ENCODE data around the gene STARD4.

Gene STARD4

GRCh38 chr5:111548348-111548950 lies 36.1 kb upstream of the STARD4 start:
- no peak overlapping the region for H3K27ac ChIP-seq
- no peak for TF ChIP-seq CTCF (IDR thresholded peaks at IDR 0.05)
- TF ChIP-seq ZFX (IDR thresholded peaks at IDR 0.05; ENCODE audit: borderline replicate concordance), result no peak

DNA sequence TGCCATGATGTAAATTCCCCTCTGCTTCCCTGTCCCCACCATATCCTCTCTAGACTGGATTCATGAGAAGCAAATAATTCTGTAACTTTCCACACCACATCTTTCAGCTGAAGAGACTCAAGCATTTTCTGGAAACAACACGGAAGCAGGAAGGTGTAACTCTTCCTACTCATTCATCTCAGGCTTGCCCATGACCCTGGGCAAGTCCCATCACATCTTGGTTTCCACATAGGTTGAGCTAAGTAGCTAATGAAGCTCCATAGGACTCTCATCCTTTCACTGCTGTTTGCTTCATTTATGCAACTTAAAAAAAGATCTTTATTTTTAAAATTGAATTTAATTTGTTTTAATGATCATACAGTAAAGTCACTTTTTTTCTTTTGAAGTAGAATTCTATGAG lies 32.7 kb upstream of the STARD4 start:
- TF ChIP-seq ZFX (IDR thresholded peaks at IDR 0.05; ENCODE audit: borderline replicate concordance) (no peak), CTCF (IDR thresholded peaks at IDR 0.05) (no peak)
- no peak overlapping the region for H3K27ac ChIP-seq

DNA sequence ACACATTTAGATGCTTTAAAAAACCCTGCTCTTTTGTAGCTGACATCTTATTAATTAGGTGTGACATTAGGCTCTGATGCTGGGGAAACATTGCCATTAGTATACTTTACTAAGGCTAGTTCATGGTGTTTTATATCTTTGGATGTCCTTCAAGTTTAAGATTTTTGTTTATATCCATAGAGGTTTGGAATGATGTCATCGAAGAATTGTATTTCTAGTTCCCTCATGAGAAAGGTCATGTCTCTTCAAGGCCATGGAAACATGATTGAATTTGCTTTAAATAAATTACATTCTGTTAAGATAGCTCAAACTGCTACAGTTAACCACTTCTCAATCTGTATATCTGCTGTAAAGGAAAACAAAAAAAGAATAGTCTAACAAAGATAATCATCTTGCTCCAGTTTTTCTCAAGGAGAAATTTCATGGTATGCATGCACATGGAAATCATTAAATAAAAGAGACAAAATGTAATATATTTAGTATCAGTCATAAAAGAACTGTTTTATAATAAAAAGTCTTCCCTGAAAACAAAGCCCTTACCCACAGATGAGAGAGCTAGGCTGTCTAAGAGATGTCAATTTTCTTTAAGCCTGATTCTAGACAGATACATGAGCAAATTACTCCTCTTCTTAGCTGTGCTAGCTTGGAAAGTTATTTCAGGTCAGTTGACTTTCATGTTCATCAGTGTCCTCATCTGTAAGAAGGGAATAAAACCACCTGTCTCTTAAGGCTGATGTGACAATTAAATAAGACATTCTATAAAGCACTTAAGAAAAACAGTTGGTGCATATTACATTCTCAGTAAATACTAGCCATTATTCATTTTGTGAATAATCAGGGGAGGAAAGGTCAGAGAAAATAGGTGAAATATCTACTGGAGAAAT lies 25.0 kb upstream of the STARD4 start:
- TF ChIP-seq CTCF (IDR thresholded peaks at IDR 0.05) (no peak), ZFX (IDR thresholded peaks at IDR 0.05; ENCODE audit: borderline replicate concordance) (no peak)
- no peak overlapping the region for H3K27ac ChIP-seq

GRCh38 chr5:111535879-111536549 lies 23.7 kb upstream of the STARD4 start:
- no peak overlapping the region for H3K27ac ChIP-seq
- no peak for TF ChIP-seq CTCF (IDR thresholded peaks at IDR 0.05)
- no peak for TF ChIP-seq ZFX (IDR thresholded peaks at IDR 0.05; ENCODE audit: borderline replicate concordance)

- H3K27ac ChIP-seq, result no peak overlapping the region
- no peak for TF ChIP-seq ZFX (IDR thresholded peaks at IDR 0.05; ENCODE audit: borderline replicate concordance)
Measured at GRCh38 chr5:111532886-111533582, 20.7 kb upstream of the STARD4 start.

GRCh38 chr5:111530298-111530740 lies 18.0 kb upstream of the STARD4 start:
- TF ChIP-seq ZFX (IDR thresholded peaks at IDR 0.05; ENCODE audit: borderline replicate concordance) (no peak), CTCF (IDR thresholded peaks at IDR 0.05) (no peak)
- H3K27ac ChIP-seq, result no peak overlapping the region

- no peak overlapping the region for H3K27ac ChIP-seq
- no peak for TF ChIP-seq CTCF (IDR thresholded peaks at IDR 0.05)
- no peak for TF ChIP-seq ZFX (IDR thresholded peaks at IDR 0.05; ENCODE audit: borderline replicate concordance)
Measured at GRCh38 chr5:111528056-111528455, 15.7 kb upstream of the STARD4 start.

Measured in 22Rv1 (cell line).